Hippocampal formation (tissue), 2 donors: ENCODE results near the gene ANKLE2.

Experiments
- DNase-seq, 2 donors: peaks; one replicate each; lab custom pipeline; 2025; lab: John Stamatoyannopoulos, UW

Gene ANKLE2

GRCh38 chr12:132746613-132747012 is 15.0 kb downstream of the ANKLE2 start:
- DNase-seq: no peak

GRCh38 chr12:132743831-132744230 is 17.8 kb downstream of the ANKLE2 start:
- DNase-seq: no peak

- no peak for DNase-seq
Measured at GRCh38 chr12:132741620-132742019, 20.0 kb downstream of the ANKLE2 start.

GRCh38 chr12:132740652-132741051 is 21.0 kb downstream of the ANKLE2 start:
- no peak for DNase-seq

GRCh38 chr12:132740313-132740646 is 21.4 kb downstream of the ANKLE2 start:
- DNase-seq: no peak

- no peak for DNase-seq
Measured at GRCh38 chr12:132739600-132740312, 21.9 kb downstream of the ANKLE2 start.

GRCh38 chr12:132736913-132737312 is 24.7 kb downstream of the ANKLE2 start:
- no peak for DNase-seq

- DNase-seq: no peak
Measured at GRCh38 chr12:132736378-132736777, 25.3 kb downstream of the ANKLE2 start.

GRCh38 chr12:132735496-132735895 is 26.1 kb downstream of the ANKLE2 start:
- DNase-seq: no peak

- DNase-seq: no peak
Measured at GRCh38 chr12:132734206-132734605, 27.4 kb downstream of the ANKLE2 start.

- no peak for DNase-seq
Measured at GRCh38 chr12:132731574-132731973, 30.1 kb downstream of the ANKLE2 start.

GRCh38 chr12:132730353-132730752 is 31.3 kb downstream of the ANKLE2 start:
- no peak for DNase-seq

- DNase-seq: no peak
Measured at GRCh38 chr12:132729541-132730320, 31.9 kb downstream of the ANKLE2 start.

GRCh38 chr12:132728502-132728901 is 33.1 kb downstream of the ANKLE2 start:
- no peak for DNase-seq

GRCh38 chr12:132727091-132727794 is 34.4 kb downstream of the ANKLE2 start:
- DNase-seq: no peak

GRCh38 chr12:132726386-132726785 is 35.2 kb downstream of the ANKLE2 start:
- DNase-seq: no peak

GRCh38 chr12:132724506-132725241 is 37.0 kb downstream of the ANKLE2 start:
- no peak for DNase-seq

- no peak for DNase-seq
Measured at GRCh38 chr12:132723764-132724140, 37.9 kb downstream of the ANKLE2 start.

GRCh38 chr12:132723015-132723763 is 38.4 kb downstream of the ANKLE2 start:
- no peak for DNase-seq

- DNase-seq: no peak
Measured at GRCh38 chr12:132720606-132721345, 40.9 kb downstream of the ANKLE2 start.

GRCh38 chr12:132719954-132720324 is 41.7 kb downstream of the ANKLE2 start:
- DNase-seq: no peak
